ENCODE data around the gene G2E3. TPM values are rescaled to one million over a fixed set of nuclear protein-coding genes. Genes with fewer than 3 reads are reported as not detected.
"Not testable (repeated sequence)": the region's sequence is repeated elsewhere in the genome, so short reads cannot be mapped to it uniquely, and the experiment has no call there.

The G2E3 gene
- total RNA-seq, 4 donors from 2014 or later = 9.5 to 17.5 (median 10.7) TPM

GRCh38 chr14:30573966-30574365 is 15.0 kb downstream of the G2E3 start:
- DNase-seq = no peak
- no peak overlapping the region for H3K27ac ChIP-seq
- TF ChIP-seq CTCF (IDR thresholded peaks at IDR 0.05) (no peak), POLR2A (IDR thresholded peaks at IDR 0.05) (no peak)
- H3K36me3 ChIP-seq = no peaks in the 10 kb centered on the region
- no peaks in the 10 kb centered on the region for H3K4me1 ChIP-seq
- H3K4me3 ChIP-seq (replicated peaks in 1 of 3) = no peak overlapping the region
- H3K27me3 ChIP-seq = no peaks in the 10 kb centered on the region
- no peaks in the 10 kb centered on the region for H3K9me3 ChIP-seq
- intact Hi-C loops (cut with DNase I) = no loop called here
- 82 to 89% methylated on average over 2 of the region's 2 CpGs for WGBS, 2 donors

GRCh38 chr14:30574777-30575176 is 15.8 kb downstream of the G2E3 start:
- H3K27ac ChIP-seq; H3K27me3 ChIP-seq; H3K4me1 ChIP-seq; intact Hi-C loops (cut with DNase I); H3K4me3 ChIP-seq (replicated peaks in 1 of 3); H3K9me3 ChIP-seq; DNase-seq; H3K36me3 ChIP-seq: not testable (repeated sequence)
- WGBS, 2 donors = 95 to 97% methylated on average over 3 of the region's 3 CpGs

GRCh38 chr14:30576333-30576732 is 17.4 kb downstream of the G2E3 start:
- 97 to 98% methylated on average over 1 of the region's 1 CpG for WGBS, 2 donors
- intact Hi-C loops (cut with DNase I); H3K27ac ChIP-seq; DNase-seq; H3K36me3 ChIP-seq; H3K9me3 ChIP-seq; H3K4me1 ChIP-seq; H3K4me3 ChIP-seq (replicated peaks in 1 of 3); H3K27me3 ChIP-seq: not testable (repeated sequence)

GRCh38 chr14:30580616-30581282 is 21.8 kb downstream of the G2E3 start:
- Histone ChIP-seq H3K4me3 (replicated peaks in 1 of 3) (no peak overlapping the region), H3K4me1 (no peaks in the 10 kb centered on the region), H3K27me3 (no peaks in the 10 kb centered on the region), H3K36me3 (no peaks in the 10 kb centered on the region), H3K27ac (no peak overlapping the region), H3K9me3 (no peaks in the 10 kb centered on the region)
- TF ChIP-seq POLR2A (IDR thresholded peaks at IDR 0.05) (no peak), CTCF (IDR thresholded peaks at IDR 0.05) (no peak)
- WGBS, 2 donors = 93% methylated on average over 2 of the region's 2 CpGs
- no peak for DNase-seq
- intact Hi-C loops (cut with DNase I) = no loop called here

GRCh38 chr14:30581283-30581625 is 22.3 kb downstream of the G2E3 start:
- no peaks in the 10 kb centered on the region for H3K27me3 ChIP-seq
- H3K9me3 ChIP-seq = no peaks in the 10 kb centered on the region
- intact Hi-C loops (cut with DNase I) = no loop called here
- 90 to 93% methylated on average over 7 of the region's 7 CpGs for WGBS, 2 donors
- H3K4me1 ChIP-seq = no peaks in the 10 kb centered on the region
- TF ChIP-seq POLR2A (IDR thresholded peaks at IDR 0.05) (no peak), CTCF (IDR thresholded peaks at IDR 0.05) (no peak)
- DNase-seq = no peak
- H3K4me3 ChIP-seq (replicated peaks in 1 of 3) = no peak overlapping the region
- H3K27ac ChIP-seq = no peak overlapping the region
- no peaks in the 10 kb centered on the region for H3K36me3 ChIP-seq

- Histone ChIP-seq H3K4me3 (replicated peaks in 1 of 3) (no peak overlapping the region), H3K4me1 (no peaks in the 10 kb centered on the region), H3K36me3 (no peaks in the 10 kb centered on the region), H3K27ac (no peak overlapping the region), H3K27me3 (no peaks in the 10 kb centered on the region), H3K9me3 (no peaks in the 10 kb centered on the region)
- 95 to 96% methylated on average over 1 of the region's 1 CpG for WGBS, 2 donors
- no peak for DNase-seq
- intact Hi-C loops (cut with DNase I) = no loop called here
- TF ChIP-seq CTCF (IDR thresholded peaks at IDR 0.05) = no peak
- no peak for TF ChIP-seq POLR2A (IDR thresholded peaks at IDR 0.05)
Measured at GRCh38 chr14:30582376-30582775, 23.4 kb downstream of the G2E3 start.
